C4-2B (cell line): Measurements from ENCODE around the gene UGT1A1.

ENCODE experiments used
- ZFX ChIP-seq: fragments of 450-650 bp; IDR thresholded peaks from 2 replicates; pipeline ENCODE4 v1.6.1; 2017
- TF ChIP-seq, protein P1 (sequence below): fragments of 450-650 bp; conservative IDR thresholded peaks from 2 replicates; pipeline ENCODE4 v1.5.1; 2017; ENCODE audit warnings: mild to moderate bottlenecking

- TF ChIP-seq, protein P1, sequence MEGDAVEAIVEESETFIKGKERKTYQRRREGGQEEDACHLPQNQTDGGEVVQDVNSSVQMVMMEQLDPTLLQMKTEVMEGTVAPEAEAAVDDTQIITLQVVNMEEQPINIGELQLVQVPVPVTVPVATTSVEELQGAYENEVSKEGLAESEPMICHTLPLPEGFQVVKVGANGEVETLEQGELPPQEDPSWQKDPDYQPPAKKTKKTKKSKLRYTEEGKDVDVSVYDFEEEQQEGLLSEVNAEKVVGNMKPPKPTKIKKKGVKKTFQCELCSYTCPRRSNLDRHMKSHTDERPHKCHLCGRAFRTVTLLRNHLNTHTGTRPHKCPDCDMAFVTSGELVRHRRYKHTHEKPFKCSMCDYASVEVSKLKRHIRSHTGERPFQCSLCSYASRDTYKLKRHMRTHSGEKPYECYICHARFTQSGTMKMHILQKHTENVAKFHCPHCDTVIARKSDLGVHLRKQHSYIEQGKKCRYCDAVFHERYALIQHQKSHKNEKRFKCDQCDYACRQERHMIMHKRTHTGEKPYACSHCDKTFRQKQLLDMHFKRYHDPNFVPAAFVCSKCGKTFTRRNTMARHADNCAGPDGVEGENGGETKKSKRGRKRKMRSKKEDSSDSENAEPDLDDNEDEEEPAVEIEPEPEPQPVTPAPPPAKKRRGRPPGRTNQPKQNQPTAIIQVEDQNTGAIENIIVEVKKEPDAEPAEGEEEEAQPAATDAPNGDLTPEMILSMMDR, result no peak
- no peak for TF ChIP-seq ZFX
Measured at GRCh38 chr2:233754872-233755611, 5.0 kb upstream of the UGT1A1 start.
